Endodermal cell (in vitro differentiated cells): ENCODE results near the gene TBC1D2B. TPM values are rescaled to one million over a fixed set of nuclear protein-coding genes. Genes with fewer than 3 reads are reported as not detected.

ENCODE experiments used
- DNase-seq: peaks from one replicate; pipeline ENCODE4 v3.0.0-alpha.2; 2017
- H3K27ac ChIP-seq: 2 replicates; pipeline ENCODE4 v1.5.1; 2013; ENCODE audit warnings: mild to moderate bottlenecking, low read depth, low read length, moderate library complexity
- H3K27me3 ChIP-seq: 2 replicates; pipeline ENCODE4 v1.6.1; 2013; ENCODE audit warnings: mild to moderate bottlenecking, low read length, moderate library complexity; ENCODE audit not compliant: insufficient read depth, control insufficient read depth, poor library complexity, severe bottlenecking
- H3K36me3 ChIP-seq: 2 replicates; pipeline ENCODE4 v1.7.0; 2013; ENCODE audit warnings: mild to moderate bottlenecking, low read length, moderate library complexity; ENCODE audit not compliant: control insufficient read depth, insufficient read depth
- H3K4me1 ChIP-seq: one replicate; pipeline ENCODE4 v1.7.0; 2013; ENCODE audit warnings: low read length; ENCODE audit not compliant: control insufficient read depth, insufficient read depth
- H3K4me3 ChIP-seq: 2 replicates; pipeline ENCODE4 v1.5.1; 2013; ENCODE audit warnings: mild to moderate bottlenecking, low read length, moderate library complexity
- H3K9ac ChIP-seq: 2 replicates; pipeline ENCODE4 v1.6.1; 2013; ENCODE audit warnings: mild to moderate bottlenecking, low read length, moderate library complexity; ENCODE audit not compliant: poor library complexity, severe bottlenecking; ENCODE audit errors: extremely low read depth
- H3K9me3 ChIP-seq: 2 replicates; pipeline ENCODE4 v1.6.1; 2013; ENCODE audit warnings: mild to moderate bottlenecking, low read length, moderate library complexity; ENCODE audit not compliant: control insufficient read depth
- H3K27ac Mint-ChIP-seq: 2 replicates; pipeline ENCODE4 v1.8.0; 2020; ENCODE audit warnings: mixed read lengths
- H3K27me3 Mint-ChIP-seq: 2 replicates; pipeline ENCODE4 v1.8.0; 2021; ENCODE audit warnings: mild to moderate bottlenecking, mixed read lengths; ENCODE audit not compliant: insufficient read depth
- H3K36me3 Mint-ChIP-seq: 2 replicates; pipeline ENCODE4 v1.8.0; 2020; ENCODE audit warnings: low read depth, mixed read lengths
- H3K4me1 Mint-ChIP-seq: 2 replicates; pipeline ENCODE4 v1.8.0; 2020; ENCODE audit warnings: mixed read lengths
- H3K4me3 Mint-ChIP-seq: 2 replicates; pipeline ENCODE4 v1.8.0; 2020; ENCODE audit warnings: mild to moderate bottlenecking, moderate library complexity, mixed read lengths
- H3K9me3 Mint-ChIP-seq: 2 replicates; pipeline ENCODE4 v1.8.0; 2020; ENCODE audit warnings: mild to moderate bottlenecking, mixed read lengths
- CTCF ChIP-seq: fragments of 200-600 bp; sonication (generic); conservative IDR thresholded peaks from 2 replicates; pipeline ENCODE4 v1.5.0; 2021; ENCODE audit warnings: antibody characterized with exemption, mild to moderate bottlenecking
- WGBS, 2 experiments: methylation state at CpG; one replicate each; pipeline versions ENCODE4 v1.1.5 to v1.1.7; 2013; ENCODE audit warnings: missing lambda C conversion rate in 2 of 2, mixed read lengths in 1 of 2; ENCODE audit not compliant: insufficient coverage in 1 of 2, insufficient read length in 1 of 2; 5-methylcytosine and 5-hydroxymethylcytosine counted together
- total RNA-seq, 2 donors: library from RNA; stranded (reverse); fragmentation: NEBNext Ultra II Directional in 1 of 2; extraction: Animal tissue kit (Norgen Biotek cat#: 25700) in 1 of 2; gene quantifications; 2 replicates in 1 of 2; 3 replicates in 1 of 2; pipeline ENCODE4 v1.2.1, GENCODE V29; 2021

Gene TBC1D2B
- total RNA-seq, 2 donors from 2014 or later, result 13.8 to 23.8 TPM

GRCh38 chr15:78023865-78024518, 53.5 kb downstream of the TBC1D2B start:
- H3K4me1 Mint-ChIP-seq, result peaks cover 1% of the 10 kb centered on the region
- TF ChIP-seq CTCF, result no peak
- no peak overlapping the region for H3K27ac Mint-ChIP-seq
- Histone ChIP-seq H3K4me1 (no peaks in the 10 kb centered on the region), H3K9me3 (no peaks in the 10 kb centered on the region), H3K4me3 (no peak overlapping the region), H3K27me3 (no peaks in the 10 kb centered on the region), H3K9ac (no peak overlapping the region), H3K36me3 (no peaks in the 10 kb centered on the region), H3K27ac (no peak overlapping the region)
- H3K36me3 Mint-ChIP-seq, result peaks cover 5% of the 10 kb centered on the region
- WGBS, 2 experiments, result 94 to 96% methylated on average over 15 to 17 of the region's 17 CpGs
- DNase-seq, result no peak
- H3K27me3 Mint-ChIP-seq, result no peaks in the 10 kb centered on the region
- no peak overlapping the region for H3K4me3 Mint-ChIP-seq
- H3K9me3 Mint-ChIP-seq, result no peaks in the 10 kb centered on the region

GRCh38 chr15:78023081-78023665, 54.3 kb downstream of the TBC1D2B start:
- Histone ChIP-seq H3K36me3 (no peaks in the 10 kb centered on the region), H3K27me3 (no peaks in the 10 kb centered on the region), H3K9ac (no peak overlapping the region), H3K9me3 (no peaks in the 10 kb centered on the region), H3K4me3 (no peak overlapping the region), H3K27ac (no peak overlapping the region), H3K4me1 (no peaks in the 10 kb centered on the region)
- H3K27me3 Mint-ChIP-seq, result no peaks in the 10 kb centered on the region
- no peak overlapping the region for H3K4me3 Mint-ChIP-seq
- H3K27ac Mint-ChIP-seq, result no peak overlapping the region
- no peaks in the 10 kb centered on the region for H3K9me3 Mint-ChIP-seq
- H3K36me3 Mint-ChIP-seq, result peaks cover 5% of the 10 kb centered on the region
- no peak for TF ChIP-seq CTCF
- DNase-seq, result no peak
- peaks cover 1% of the 10 kb centered on the region for H3K4me1 Mint-ChIP-seq
- 92 to 93% methylated on average over 5 to 6 of the region's 6 CpGs for WGBS, 2 experiments

GRCh38 chr15:78021761-78022160, 55.8 kb downstream of the TBC1D2B start:
- no peak overlapping the region for H3K9ac ChIP-seq
- no peaks in the 10 kb centered on the region for H3K9me3 Mint-ChIP-seq
- H3K4me3 Mint-ChIP-seq, result no peak overlapping the region
- peaks cover 1% of the 10 kb centered on the region for H3K4me1 Mint-ChIP-seq
- H3K4me1 ChIP-seq, result no peaks in the 10 kb centered on the region
- TF ChIP-seq CTCF, result no peak
- no peaks in the 10 kb centered on the region for H3K36me3 ChIP-seq
- no peaks in the 10 kb centered on the region for H3K9me3 ChIP-seq
- DNase-seq, result no peak
- H3K36me3 Mint-ChIP-seq, result peaks cover 5% of the 10 kb centered on the region
- H3K27me3 ChIP-seq, result no peaks in the 10 kb centered on the region
- no peak overlapping the region for H3K27ac Mint-ChIP-seq
- 94 to 96% methylated on average over 7 to 12 of the region's 12 CpGs for WGBS, 2 experiments
- H3K4me3 ChIP-seq, result no peak overlapping the region
- no peaks in the 10 kb centered on the region for H3K27me3 Mint-ChIP-seq
- no peak overlapping the region for H3K27ac ChIP-seq
